ENCODE data around the gene PHLPP1. TPM values are rescaled to one million over a fixed set of nuclear protein-coding genes. Genes with fewer than 3 reads are reported as not detected.

Gene PHLPP1
- total and polyA plus RNA-seq, 2 experiments from 2014 or later: 15.7 to 73.6 TPM

DNA sequence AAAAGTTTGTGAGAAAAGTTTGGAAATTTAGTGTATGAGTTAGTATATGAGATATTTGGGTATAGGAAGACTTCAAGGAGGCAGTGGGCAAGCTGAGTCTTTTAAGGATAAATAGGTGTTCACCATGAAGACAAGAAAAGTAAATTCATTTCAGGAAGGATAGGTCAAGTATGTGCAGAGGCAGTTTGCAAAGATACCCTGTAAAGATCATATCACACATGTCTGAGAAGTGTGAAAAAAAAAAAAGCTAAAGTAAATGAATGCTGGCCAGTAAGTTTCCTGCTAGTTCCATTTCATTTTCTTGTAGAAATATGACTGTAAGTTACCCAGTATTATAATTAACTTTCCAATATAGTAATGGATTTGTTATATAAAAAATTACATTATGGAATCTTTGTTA, 131.0 kb downstream of the PHLPP1 start:
- no peak overlapping the region for H3K4me2 ChIP-seq
- H3K27me3 Mint-ChIP-seq (ENCODE audit: insufficient read depth, low read depth, poor library complexity): peaks cover 7% of the 10 kb centered on the region
- no peak overlapping the region for H3K4me3 Mint-ChIP-seq
- no peaks in the 10 kb centered on the region for H3K27me3 ChIP-seq (ENCODE audit: insufficient read depth)
- no peak overlapping the region for H2AFZ ChIP-seq
- H3K4me3 ChIP-seq: no peak overlapping the region
- ATAC-seq: no peak
- no peaks in the 10 kb centered on the region for H3F3A ChIP-seq (replicated peaks; ENCODE audit: low read depth)
- peaks cover 33% of the 10 kb centered on the region for H3K4me1 ChIP-seq (ENCODE audit: insufficient read depth)
- no peaks in the 10 kb centered on the region for H4K20me1 ChIP-seq (replicated peaks; ENCODE audit: insufficient read depth)
- no peaks in the 10 kb centered on the region for H3K9me2 ChIP-seq (ENCODE audit: insufficient read depth)
- H3K36me3 Mint-ChIP-seq (ENCODE audit: low read depth): peaks cover 19% of the 10 kb centered on the region
- no peak for DNase-seq (ENCODE audit: low spot score)
- TF ChIP-seq CREB1 (CRISPR knock-in tag; IDR thresholded peaks at IDR 0.05; ENCODE audit: low read depth) (no peak), JUNB (IDR thresholded peaks at IDR 0.05; ENCODE audit: unreplicated experiment) (no peak)
- TF ChIP-seq, protein P1, sequence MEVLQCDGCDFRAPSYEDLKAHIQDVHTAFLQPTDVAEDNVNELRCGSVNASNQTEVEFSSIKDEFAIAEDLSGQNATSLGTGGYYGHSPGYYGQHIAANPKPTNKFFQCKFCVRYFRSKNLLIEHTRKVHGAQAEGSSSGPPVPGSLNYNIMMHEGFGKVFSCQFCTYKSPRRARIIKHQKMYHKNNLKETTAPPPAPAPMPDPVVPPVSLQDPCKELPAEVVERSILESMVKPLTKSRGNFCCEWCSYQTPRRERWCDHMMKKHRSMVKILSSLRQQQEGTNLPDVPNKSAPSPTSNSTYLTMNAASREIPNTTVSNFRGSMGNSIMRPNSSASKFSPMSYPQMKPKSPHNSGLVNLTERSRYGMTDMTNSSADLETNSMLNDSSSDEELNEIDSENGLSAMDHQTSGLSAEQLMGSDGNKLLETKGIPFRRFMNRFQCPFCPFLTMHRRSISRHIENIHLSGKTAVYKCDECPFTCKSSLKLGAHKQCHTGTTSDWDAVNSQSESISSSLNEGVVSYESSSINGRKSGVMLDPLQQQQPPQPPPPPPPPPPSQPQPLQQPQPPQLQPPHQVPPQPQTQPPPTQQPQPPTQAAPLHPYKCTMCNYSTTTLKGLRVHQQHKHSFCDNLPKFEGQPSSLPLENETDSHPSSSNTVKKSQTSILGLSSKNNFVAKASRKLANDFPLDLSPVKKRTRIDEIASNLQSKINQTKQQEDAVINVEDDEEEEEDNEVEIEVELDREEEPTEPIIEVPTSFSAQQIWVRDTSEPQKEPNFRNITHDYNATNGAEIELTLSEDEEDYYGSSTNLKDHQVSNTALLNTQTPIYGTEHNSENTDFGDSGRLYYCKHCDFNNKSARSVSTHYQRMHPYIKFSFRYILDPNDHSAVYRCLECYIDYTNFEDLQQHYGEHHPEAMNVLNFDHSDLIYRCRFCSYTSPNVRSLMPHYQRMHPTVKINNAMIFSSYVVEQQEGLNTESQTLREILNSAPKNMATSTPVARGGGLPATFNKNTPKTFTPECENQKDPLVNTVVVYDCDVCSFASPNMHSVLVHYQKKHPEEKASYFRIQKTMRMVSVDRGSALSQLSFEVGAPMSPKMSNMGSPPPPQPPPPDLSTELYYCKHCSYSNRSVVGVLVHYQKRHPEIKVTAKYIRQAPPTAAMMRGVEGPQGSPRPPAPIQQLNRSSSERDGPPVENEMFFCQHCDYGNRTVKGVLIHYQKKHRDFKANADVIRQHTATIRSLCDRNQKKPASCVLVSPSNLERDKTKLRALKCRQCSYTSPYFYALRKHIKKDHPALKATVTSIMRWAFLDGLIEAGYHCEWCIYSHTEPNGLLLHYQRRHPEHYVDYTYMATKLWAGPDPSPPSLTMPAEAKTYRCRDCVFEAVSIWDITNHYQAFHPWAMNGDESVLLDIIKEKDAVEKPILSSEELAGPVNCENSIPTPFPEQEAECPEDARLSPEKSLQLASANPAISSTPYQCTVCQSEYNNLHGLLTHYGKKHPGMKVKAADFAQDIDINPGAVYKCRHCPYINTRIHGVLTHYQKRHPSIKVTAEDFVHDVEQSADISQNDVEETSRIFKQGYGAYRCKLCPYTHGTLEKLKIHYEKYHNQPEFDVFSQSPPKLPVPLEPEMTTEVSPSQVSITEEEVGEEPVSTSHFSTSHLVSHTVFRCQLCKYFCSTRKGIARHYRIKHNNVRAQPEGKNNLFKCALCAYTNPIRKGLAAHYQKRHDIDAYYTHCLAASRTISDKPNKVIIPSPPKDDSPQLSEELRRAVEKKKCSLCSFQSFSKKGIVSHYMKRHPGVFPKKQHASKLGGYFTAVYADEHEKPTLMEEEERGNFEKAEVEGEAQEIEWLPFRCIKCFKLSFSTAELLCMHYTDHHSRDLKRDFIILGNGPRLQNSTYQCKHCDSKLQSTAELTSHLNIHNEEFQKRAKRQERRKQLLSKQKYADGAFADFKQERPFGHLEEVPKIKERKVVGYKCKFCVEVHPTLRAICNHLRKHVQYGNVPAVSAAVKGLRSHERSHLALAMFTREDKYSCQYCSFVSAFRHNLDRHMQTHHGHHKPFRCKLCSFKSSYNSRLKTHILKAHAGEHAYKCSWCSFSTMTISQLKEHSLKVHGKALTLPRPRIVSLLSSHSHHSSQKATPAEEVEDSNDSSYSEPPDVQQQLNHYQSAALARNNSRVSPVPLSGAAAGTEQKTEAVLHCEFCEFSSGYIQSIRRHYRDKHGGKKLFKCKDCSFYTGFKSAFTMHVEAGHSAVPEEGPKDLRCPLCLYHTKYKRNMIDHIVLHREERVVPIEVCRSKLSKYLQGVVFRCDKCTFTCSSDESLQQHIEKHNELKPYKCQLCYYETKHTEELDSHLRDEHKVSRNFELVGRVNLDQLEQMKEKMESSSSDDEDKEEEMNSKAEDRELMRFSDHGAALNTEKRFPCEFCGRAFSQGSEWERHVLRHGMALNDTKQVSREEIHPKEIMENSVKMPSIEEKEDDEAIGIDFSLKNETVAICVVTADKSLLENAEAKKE (CRISPR knock-in tag; IDR thresholded peaks at IDR 0.05): no peak
- H3K79me2 ChIP-seq (replicated peaks; ENCODE audit: insufficient read depth): peaks cover 94% of the 10 kb centered on the region
- H3K36me3 ChIP-seq (ENCODE audit: insufficient read depth): no peaks in the 10 kb centered on the region
- H3K4me1 Mint-ChIP-seq: peaks cover 48% of the 10 kb centered on the region
- H3K9me3 Mint-ChIP-seq: no peaks in the 10 kb centered on the region
- H3K27ac ChIP-seq (ENCODE audit: low read depth): 0 out of 2 replicates have a peak overlapping the region, but pooled peaks have one; percentile 6
- 0 out of 2 replicates have a peak overlapping the region, but pooled peaks have one; percentile 4 for H3K27ac Mint-ChIP-seq

DNA sequence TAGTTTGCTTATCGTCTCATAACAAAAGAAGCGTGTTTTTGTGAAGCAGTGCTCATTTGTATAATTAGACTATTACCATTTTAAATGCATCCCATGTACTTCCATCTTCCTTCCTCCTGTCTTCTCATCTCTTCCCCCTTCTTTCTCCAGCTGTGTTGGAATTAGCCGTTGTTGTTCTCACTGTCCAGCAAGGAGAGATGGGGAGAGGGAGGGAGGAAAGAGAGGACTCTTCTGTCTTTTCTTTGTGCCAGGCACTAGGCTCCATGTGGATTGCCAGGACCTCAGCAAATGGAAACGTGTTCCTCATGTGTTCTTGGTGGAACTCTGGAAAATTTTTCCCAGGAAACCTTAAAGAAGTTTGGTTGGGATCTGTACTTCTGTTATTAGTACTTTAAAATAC, 131.7 kb downstream of the PHLPP1 start:
- no peaks in the 10 kb centered on the region for H3F3A ChIP-seq (replicated peaks; ENCODE audit: low read depth)
- ATAC-seq: peak; percentile 68
- peak overlapping the region; percentile 79 for H3K27ac Mint-ChIP-seq
- peak overlapping the region; percentile 7; the same call in 1 of the 3 replicates for H3K4me3 Mint-ChIP-seq
- H3K9me2 ChIP-seq (ENCODE audit: insufficient read depth): no peaks in the 10 kb centered on the region
- H3K27ac ChIP-seq (ENCODE audit: low read depth): no peak overlapping the region
- H3K36me3 ChIP-seq (ENCODE audit: insufficient read depth): no peaks in the 10 kb centered on the region
- H4K20me1 ChIP-seq (replicated peaks; ENCODE audit: insufficient read depth): no peaks in the 10 kb centered on the region
- H3K79me2 ChIP-seq (replicated peaks; ENCODE audit: insufficient read depth): peaks cover 94% of the 10 kb centered on the region
- H3K27me3 ChIP-seq (ENCODE audit: insufficient read depth): no peaks in the 10 kb centered on the region
- H3K27me3 Mint-ChIP-seq (ENCODE audit: insufficient read depth, low read depth, poor library complexity): peaks cover 7% of the 10 kb centered on the region
- H3K9me3 Mint-ChIP-seq: no peaks in the 10 kb centered on the region
- no peak overlapping the region for H3K4me2 ChIP-seq
- peaks cover 18% of the 10 kb centered on the region for H3K36me3 Mint-ChIP-seq (ENCODE audit: low read depth)
- H3K4me3 ChIP-seq: no peak overlapping the region
- H3K4me1 ChIP-seq (ENCODE audit: insufficient read depth): peaks cover 26% of the 10 kb centered on the region
- no peak for DNase-seq (ENCODE audit: low spot score)
- H3K4me1 Mint-ChIP-seq: peaks cover 43% of the 10 kb centered on the region
- H2AFZ ChIP-seq: no peak overlapping the region
- TF ChIP-seq, protein P2, sequence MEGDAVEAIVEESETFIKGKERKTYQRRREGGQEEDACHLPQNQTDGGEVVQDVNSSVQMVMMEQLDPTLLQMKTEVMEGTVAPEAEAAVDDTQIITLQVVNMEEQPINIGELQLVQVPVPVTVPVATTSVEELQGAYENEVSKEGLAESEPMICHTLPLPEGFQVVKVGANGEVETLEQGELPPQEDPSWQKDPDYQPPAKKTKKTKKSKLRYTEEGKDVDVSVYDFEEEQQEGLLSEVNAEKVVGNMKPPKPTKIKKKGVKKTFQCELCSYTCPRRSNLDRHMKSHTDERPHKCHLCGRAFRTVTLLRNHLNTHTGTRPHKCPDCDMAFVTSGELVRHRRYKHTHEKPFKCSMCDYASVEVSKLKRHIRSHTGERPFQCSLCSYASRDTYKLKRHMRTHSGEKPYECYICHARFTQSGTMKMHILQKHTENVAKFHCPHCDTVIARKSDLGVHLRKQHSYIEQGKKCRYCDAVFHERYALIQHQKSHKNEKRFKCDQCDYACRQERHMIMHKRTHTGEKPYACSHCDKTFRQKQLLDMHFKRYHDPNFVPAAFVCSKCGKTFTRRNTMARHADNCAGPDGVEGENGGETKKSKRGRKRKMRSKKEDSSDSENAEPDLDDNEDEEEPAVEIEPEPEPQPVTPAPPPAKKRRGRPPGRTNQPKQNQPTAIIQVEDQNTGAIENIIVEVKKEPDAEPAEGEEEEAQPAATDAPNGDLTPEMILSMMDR (conservative IDR thresholded peaks at IDR 0.05; ENCODE audit: low read depth in 2 of 2): no peak
- TF ChIP-seq JUNB (IDR thresholded peaks at IDR 0.05; ENCODE audit: unreplicated experiment): no peak
- TF ChIP-seq EZH2 (IDR thresholded peaks at IDR 0.05; ENCODE audit: low read depth, unreplicated experiment): no peak
- TF ChIP-seq STAT1 (IDR thresholded peaks at IDR 0.05; ENCODE audit: unreplicated experiment): no peak
- TF ChIP-seq, protein P3, sequence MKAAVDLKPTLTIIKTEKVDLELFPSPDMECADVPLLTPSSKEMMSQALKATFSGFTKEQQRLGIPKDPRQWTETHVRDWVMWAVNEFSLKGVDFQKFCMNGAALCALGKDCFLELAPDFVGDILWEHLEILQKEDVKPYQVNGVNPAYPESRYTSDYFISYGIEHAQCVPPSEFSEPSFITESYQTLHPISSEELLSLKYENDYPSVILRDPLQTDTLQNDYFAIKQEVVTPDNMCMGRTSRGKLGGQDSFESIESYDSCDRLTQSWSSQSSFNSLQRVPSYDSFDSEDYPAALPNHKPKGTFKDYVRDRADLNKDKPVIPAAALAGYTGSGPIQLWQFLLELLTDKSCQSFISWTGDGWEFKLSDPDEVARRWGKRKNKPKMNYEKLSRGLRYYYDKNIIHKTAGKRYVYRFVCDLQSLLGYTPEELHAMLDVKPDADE (IDR thresholded peaks at IDR 0.05): no peak
- TF ChIP-seq EZH2phosphoT487 (IDR thresholded peaks at IDR 0.05; ENCODE audit: unreplicated experiment): no peak
- TF ChIP-seq POLR2AphosphoS5 (IDR thresholded peaks at IDR 0.05; ENCODE audit: low read depth): no peak
- TF ChIP-seq NANOG (IDR thresholded peaks at IDR 0.05; ENCODE audit: borderline replicate concordance): no peak
- no peak for TF ChIP-seq CREB1 (CRISPR knock-in tag; IDR thresholded peaks at IDR 0.05; ENCODE audit: low read depth)
